ENCODE measurements around the gene ABTB2.

The ABTB2 gene

DNA sequence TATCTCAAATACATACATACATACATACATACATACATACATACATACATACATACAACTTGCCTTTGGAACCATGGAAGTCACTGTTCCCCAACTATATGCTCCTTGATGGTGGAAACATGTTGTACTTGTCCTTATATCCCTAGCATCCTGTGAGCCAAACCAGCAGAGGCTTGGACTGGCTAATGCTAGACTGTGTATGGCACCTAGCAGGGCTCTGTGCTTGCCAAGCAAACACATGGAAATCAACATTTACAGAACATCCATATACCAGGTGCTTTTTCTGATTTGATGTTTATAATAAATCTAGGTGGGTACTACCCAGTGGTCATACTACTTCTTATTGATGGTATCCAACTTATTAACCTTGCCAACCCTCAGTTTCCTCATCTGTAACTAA, 86.1 kb downstream of the ABTB2 start:
- TF ChIP-seq, protein P1, sequence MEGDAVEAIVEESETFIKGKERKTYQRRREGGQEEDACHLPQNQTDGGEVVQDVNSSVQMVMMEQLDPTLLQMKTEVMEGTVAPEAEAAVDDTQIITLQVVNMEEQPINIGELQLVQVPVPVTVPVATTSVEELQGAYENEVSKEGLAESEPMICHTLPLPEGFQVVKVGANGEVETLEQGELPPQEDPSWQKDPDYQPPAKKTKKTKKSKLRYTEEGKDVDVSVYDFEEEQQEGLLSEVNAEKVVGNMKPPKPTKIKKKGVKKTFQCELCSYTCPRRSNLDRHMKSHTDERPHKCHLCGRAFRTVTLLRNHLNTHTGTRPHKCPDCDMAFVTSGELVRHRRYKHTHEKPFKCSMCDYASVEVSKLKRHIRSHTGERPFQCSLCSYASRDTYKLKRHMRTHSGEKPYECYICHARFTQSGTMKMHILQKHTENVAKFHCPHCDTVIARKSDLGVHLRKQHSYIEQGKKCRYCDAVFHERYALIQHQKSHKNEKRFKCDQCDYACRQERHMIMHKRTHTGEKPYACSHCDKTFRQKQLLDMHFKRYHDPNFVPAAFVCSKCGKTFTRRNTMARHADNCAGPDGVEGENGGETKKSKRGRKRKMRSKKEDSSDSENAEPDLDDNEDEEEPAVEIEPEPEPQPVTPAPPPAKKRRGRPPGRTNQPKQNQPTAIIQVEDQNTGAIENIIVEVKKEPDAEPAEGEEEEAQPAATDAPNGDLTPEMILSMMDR (IDR thresholded peaks at IDR 0.05; ENCODE audit: insufficient read depth, low read length, poor library complexity, severe bottlenecking), result no peak
- Histone ChIP-seq H3K4me3 (replicated peaks; ENCODE audit: low read depth, low read length) (no peak overlapping the region), H3K27me3 (replicated peaks; ENCODE audit: control insufficient read depth, insufficient read depth, low read length) (no peaks in the 10 kb centered on the region), H3K36me3 (ENCODE audit: control insufficient read depth, insufficient read depth, low read length) (no peaks in the 10 kb centered on the region)
- DNase-seq (ENCODE audit: extremely low read depth, insufficient read length), result no peak

DNA sequence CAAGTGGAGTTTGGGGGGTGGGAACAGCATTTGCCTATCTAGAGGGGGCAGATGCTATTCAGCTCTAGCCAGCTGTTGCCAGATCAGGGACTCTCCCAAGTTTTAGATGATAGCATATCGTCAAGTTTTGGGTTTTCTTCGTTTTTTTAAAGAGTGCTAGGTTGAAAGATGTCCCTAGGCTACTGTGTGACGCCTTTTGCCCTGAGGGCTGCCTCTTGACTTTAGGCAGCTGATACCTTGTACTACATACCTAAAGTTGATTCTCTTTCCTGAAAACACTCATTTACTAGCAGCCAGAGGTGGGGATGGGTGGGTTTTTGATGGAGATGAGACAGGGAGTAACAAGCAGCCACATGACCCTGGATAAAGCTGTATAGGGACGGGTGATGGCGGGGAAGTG, 87.1 kb downstream of the ABTB2 start:
- TF ChIP-seq, protein P1 (IDR thresholded peaks at IDR 0.05; ENCODE audit: insufficient read depth, low read length, poor library complexity, severe bottlenecking), result no peak

DNA sequence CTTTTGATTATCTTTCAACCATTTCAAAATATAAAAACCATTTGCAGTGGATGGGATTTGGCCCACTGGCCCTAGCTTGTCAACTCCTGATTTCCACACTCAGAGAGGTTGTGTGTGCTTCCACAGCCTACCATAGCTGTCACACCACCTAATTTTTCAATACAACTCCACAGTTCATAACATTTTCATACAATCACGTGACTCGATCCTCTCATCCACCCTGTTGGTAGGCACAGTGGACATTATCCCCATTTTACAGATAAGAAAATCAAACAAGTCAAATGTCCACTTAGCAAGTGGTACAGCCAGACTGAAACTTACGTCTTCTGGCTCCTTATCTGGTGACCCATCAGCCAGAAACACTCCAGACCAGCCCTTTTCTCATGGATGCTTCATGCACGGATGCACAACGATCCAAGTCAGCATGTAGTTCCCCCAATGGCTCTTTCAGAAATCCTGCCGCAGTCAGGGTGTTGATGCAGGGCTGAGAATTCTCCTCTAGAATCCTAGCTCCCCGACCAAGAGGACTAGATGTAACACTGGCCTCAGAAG, 88.0 kb downstream of the ABTB2 start:
- TF ChIP-seq, protein P1 (IDR thresholded peaks at IDR 0.05; ENCODE audit: insufficient read depth, low read length, poor library complexity, severe bottlenecking), result no peak
- DNase-seq (ENCODE audit: extremely low read depth, insufficient read length), result no peak
- Histone ChIP-seq H3K27me3 (replicated peaks; ENCODE audit: control insufficient read depth, insufficient read depth, low read length) (no peaks in the 10 kb centered on the region), H3K36me3 (ENCODE audit: control insufficient read depth, insufficient read depth, low read length) (no peaks in the 10 kb centered on the region), H3K4me3 (replicated peaks; ENCODE audit: low read depth, low read length) (no peak overlapping the region)

More for the DNA sequence above, 87.1 kb downstream of the ABTB2 start:
- DNase-seq (ENCODE audit: extremely low read depth, insufficient read length), result no peak
- Histone ChIP-seq H3K27me3 (replicated peaks; ENCODE audit: control insufficient read depth, insufficient read depth, low read length) (no peaks in the 10 kb centered on the region), H3K4me3 (replicated peaks; ENCODE audit: low read depth, low read length) (no peak overlapping the region), H3K36me3 (ENCODE audit: control insufficient read depth, insufficient read depth, low read length) (no peaks in the 10 kb centered on the region)

DNA sequence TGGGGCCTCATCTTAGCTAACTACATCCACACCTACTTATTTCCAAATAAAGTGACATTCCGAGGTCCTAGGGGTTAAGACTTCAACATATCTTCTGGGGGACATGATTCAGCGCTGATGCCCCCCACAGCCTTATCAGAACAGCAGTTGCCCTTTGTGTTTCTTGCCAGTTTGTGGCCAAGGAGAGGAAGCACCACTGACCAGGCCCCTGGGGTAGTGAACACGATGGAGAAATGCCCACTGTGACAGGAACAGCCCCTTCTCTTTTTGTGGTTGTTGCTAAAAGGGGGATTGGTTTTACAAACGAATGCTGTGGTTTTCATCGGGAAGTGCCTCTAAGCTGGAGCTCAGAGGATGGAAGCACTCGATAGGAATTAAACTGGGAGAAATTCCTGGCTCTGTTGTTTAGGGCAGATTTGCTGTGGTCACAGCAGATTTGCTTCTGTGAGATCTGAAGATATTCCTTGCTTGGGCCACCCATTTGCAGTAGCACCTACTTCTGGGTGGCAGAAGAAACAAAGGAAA, 88.8 kb downstream of the ABTB2 start:
- no peaks in the 10 kb centered on the region for H3K27me3 ChIP-seq (replicated peaks; ENCODE audit: control insufficient read depth, insufficient read depth, low read length)

DNA sequence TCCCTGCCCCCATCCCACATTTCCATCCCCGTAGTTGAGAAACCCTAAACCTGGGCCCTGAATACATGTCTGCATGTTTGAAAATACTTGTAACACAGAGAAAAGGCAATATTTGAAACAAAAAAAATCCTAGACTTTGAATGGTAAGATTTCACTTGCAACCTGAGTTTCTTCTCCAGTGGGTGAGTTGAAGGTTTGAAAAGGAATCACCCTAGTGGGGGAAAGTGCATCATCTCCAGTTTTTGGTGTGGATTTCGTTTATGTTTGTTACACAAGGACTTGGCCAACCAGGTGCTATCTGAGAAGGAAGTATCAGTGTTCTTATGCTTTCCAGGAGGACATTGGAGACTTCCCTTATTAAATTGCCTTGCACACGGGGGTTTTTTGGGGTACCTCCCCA, 90.4 kb downstream of the ABTB2 start:
- no peaks in the 10 kb centered on the region for H3K27me3 ChIP-seq (replicated peaks; ENCODE audit: control insufficient read depth, insufficient read depth, low read length)
- TF ChIP-seq, protein P1 (IDR thresholded peaks at IDR 0.05; ENCODE audit: insufficient read depth, low read length, poor library complexity, severe bottlenecking), result no peak
- H3K36me3 ChIP-seq (ENCODE audit: control insufficient read depth, insufficient read depth, low read length), result no peaks in the 10 kb centered on the region
- H3K4me3 ChIP-seq (replicated peaks; ENCODE audit: low read depth, low read length), result no peak overlapping the region
- DNase-seq (ENCODE audit: extremely low read depth, insufficient read length), result no peak

More for the DNA sequence above, 88.8 kb downstream of the ABTB2 start:
- no peak for DNase-seq (ENCODE audit: extremely low read depth, insufficient read length)
- no peak overlapping the region for H3K4me3 ChIP-seq (replicated peaks; ENCODE audit: low read depth, low read length)
- TF ChIP-seq, protein P1 (IDR thresholded peaks at IDR 0.05; ENCODE audit: insufficient read depth, low read length, poor library complexity, severe bottlenecking), result no peak
- H3K36me3 ChIP-seq (ENCODE audit: control insufficient read depth, insufficient read depth, low read length), result no peaks in the 10 kb centered on the region

DNA sequence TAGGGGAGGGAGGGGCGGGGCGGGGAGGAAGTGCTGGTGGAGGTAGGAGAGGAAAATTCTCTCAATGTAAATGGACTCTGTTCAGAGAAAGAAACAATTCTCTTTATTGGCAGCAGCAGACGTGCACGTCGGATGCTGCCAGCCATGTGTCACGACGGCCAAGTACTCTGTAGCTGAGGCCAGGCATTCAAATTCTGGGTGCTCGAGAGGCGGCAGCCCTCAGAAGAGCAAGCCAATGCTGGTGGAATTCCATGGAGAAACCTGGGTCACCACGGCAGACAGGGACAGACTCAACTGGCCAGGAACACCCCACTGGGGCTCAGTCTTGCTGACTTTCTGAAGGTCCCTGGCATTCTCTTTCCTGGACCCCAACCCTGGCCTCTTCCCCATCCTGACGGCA, 90.8 kb downstream of the ABTB2 start:
- DNase-seq (ENCODE audit: extremely low read depth, insufficient read length), result no peak
- Histone ChIP-seq H3K27me3 (replicated peaks; ENCODE audit: control insufficient read depth, insufficient read depth, low read length) (no peaks in the 10 kb centered on the region), H3K4me3 (replicated peaks; ENCODE audit: low read depth, low read length) (no peak overlapping the region), H3K36me3 (ENCODE audit: control insufficient read depth, insufficient read depth, low read length) (no peaks in the 10 kb centered on the region)
- TF ChIP-seq, protein P1 (IDR thresholded peaks at IDR 0.05; ENCODE audit: insufficient read depth, low read length, poor library complexity, severe bottlenecking), result no peak

Data from GM06990 (cell line).